Measurements from ENCODE around the gene GPRC5A. TPM values are rescaled to one million over a fixed set of nuclear protein-coding genes. Genes with fewer than 3 reads are reported as not detected.
A peak's percentile ranks its signal among the peaks of the same experiment; 100 is the strongest.

GPRC5A gene
- total RNA-seq, 3 donors from 2014 or later (not counting 1 experiment from before 2014, with no cell fraction given), result 0.09 to 0.28 TPM; not detected in 1

DNA sequence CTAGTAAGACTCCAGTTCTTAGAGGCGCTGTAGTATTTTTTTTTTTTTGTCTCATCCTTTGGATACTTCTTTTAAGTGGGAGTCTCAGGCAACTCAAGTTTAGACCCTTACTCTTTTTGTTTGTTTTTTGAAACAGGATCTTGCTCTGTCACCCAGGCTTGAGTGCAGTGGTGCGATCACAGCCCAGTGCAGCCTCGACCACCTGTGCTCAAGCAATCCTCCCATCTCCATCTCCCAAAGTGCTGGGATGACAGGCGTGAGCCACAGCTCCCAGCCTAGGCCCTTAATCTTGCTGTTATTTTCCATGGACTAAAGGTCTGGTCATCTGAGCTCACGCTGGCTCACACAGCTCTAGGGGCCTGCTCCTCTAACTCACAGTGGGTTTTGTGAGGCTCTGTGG, 21.3 kb downstream of the GPRC5A start:
- peaks cover 9% of the 10 kb centered on the region for H3K4me1 ChIP-seq (ENCODE audit: control insufficient read depth, insufficient read depth, low read length)
- DNase-seq (no peak), ATAC-seq (no peak)
- intact Hi-C loops (cut with micrococcal nuclease), result no loop called here
- H3K36me3 Mint-ChIP-seq, result no peaks in the 10 kb centered on the region
- no peaks in the 10 kb centered on the region for H3K9me3 Mint-ChIP-seq
- H3K27ac ChIP-seq (ENCODE audit: low read length), result no peak overlapping the region
- H3K4me3 Mint-ChIP-seq, result no peak overlapping the region
- WGBS (ENCODE audit: insufficient coverage), result 88% methylated on average over 5 of the region's 5 CpGs
- no peaks in the 10 kb centered on the region for H3K27me3 ChIP-seq (ENCODE audit: control insufficient read depth, insufficient read depth, low read length)
- H3K36me3 ChIP-seq (ENCODE audit: control insufficient read depth, insufficient read depth, low read length), result no peaks in the 10 kb centered on the region
- H3K27me3 Mint-ChIP-seq (ENCODE audit: low read depth in 2 of 2), result peaks cover 19 to 26% of the 10 kb centered on the region in 2 donors
- no peak overlapping the region for H3K27ac Mint-ChIP-seq
- peaks cover 12 to 18% of the 10 kb centered on the region in 2 donors for H3K4me1 Mint-ChIP-seq
- TF ChIP-seq, protein P1, sequence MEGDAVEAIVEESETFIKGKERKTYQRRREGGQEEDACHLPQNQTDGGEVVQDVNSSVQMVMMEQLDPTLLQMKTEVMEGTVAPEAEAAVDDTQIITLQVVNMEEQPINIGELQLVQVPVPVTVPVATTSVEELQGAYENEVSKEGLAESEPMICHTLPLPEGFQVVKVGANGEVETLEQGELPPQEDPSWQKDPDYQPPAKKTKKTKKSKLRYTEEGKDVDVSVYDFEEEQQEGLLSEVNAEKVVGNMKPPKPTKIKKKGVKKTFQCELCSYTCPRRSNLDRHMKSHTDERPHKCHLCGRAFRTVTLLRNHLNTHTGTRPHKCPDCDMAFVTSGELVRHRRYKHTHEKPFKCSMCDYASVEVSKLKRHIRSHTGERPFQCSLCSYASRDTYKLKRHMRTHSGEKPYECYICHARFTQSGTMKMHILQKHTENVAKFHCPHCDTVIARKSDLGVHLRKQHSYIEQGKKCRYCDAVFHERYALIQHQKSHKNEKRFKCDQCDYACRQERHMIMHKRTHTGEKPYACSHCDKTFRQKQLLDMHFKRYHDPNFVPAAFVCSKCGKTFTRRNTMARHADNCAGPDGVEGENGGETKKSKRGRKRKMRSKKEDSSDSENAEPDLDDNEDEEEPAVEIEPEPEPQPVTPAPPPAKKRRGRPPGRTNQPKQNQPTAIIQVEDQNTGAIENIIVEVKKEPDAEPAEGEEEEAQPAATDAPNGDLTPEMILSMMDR (IDR thresholded peaks at IDR 0.05), result no peak
- no peak overlapping the region for H3K4me3 ChIP-seq (ENCODE audit: low read length)
- H3K9me3 ChIP-seq (ENCODE audit: control insufficient read depth, insufficient read depth, low read length), result no peaks in the 10 kb centered on the region

DNA sequence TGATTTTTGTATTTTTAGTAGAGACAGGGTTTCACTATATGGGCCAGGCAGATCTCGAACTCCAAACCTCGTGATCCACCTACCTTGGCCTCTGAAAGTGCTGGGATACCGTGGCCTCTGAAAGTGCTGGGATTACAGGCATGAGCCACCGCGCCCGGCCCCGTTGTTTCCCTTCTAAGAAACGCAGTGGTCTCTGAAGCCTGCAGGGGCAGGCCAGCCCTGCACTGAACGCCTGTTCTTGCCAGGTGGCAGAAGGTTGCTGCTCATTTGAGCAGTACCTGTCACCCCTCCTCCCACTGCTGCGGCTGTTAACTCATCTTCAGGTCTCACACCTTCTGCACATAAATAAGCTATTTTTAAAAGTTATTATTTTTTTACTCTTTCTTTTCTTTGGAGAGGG, 24.3 kb downstream of the GPRC5A start:
- TF ChIP-seq, protein P1 (IDR thresholded peaks at IDR 0.05), result no peak
- Histone ChIP-seq H3K4me3 (ENCODE audit: low read length) (no peak overlapping the region), H3K9me3 (ENCODE audit: control insufficient read depth, insufficient read depth, low read length) (no peaks in the 10 kb centered on the region), H3K27ac (ENCODE audit: low read length) (no peak overlapping the region), H3K4me1 (ENCODE audit: control insufficient read depth, insufficient read depth, low read length) (peaks cover 5% of the 10 kb centered on the region), H3K36me3 (ENCODE audit: control insufficient read depth, insufficient read depth, low read length) (no peaks in the 10 kb centered on the region), H3K27me3 (ENCODE audit: control insufficient read depth, insufficient read depth, low read length) (no peaks in the 10 kb centered on the region)
- Mint-ChIP-seq H3K36me3 (no peaks in the 10 kb centered on the region), H3K27ac (no peak overlapping the region), H3K27me3 (ENCODE audit: low read depth in 2 of 2) (peaks cover 15 to 26% of the 10 kb centered on the region in 2 donors), H3K4me1 (peaks cover 7 to 10% of the 10 kb centered on the region in 2 donors), H3K9me3 (no peaks in the 10 kb centered on the region), H3K4me3 (no peak overlapping the region)
- 87% methylated on average over 9 of the region's 10 CpGs for WGBS (ENCODE audit: insufficient coverage)
- intact Hi-C loops (cut with micrococcal nuclease), result loop anchor here (1.0 to 2.0 kb wide), 4 partner anchors 183 to 1251 kb away; no protein-coding TSS in a partner anchor
- ATAC-seq (no peak), DNase-seq (no peak)

DNA sequence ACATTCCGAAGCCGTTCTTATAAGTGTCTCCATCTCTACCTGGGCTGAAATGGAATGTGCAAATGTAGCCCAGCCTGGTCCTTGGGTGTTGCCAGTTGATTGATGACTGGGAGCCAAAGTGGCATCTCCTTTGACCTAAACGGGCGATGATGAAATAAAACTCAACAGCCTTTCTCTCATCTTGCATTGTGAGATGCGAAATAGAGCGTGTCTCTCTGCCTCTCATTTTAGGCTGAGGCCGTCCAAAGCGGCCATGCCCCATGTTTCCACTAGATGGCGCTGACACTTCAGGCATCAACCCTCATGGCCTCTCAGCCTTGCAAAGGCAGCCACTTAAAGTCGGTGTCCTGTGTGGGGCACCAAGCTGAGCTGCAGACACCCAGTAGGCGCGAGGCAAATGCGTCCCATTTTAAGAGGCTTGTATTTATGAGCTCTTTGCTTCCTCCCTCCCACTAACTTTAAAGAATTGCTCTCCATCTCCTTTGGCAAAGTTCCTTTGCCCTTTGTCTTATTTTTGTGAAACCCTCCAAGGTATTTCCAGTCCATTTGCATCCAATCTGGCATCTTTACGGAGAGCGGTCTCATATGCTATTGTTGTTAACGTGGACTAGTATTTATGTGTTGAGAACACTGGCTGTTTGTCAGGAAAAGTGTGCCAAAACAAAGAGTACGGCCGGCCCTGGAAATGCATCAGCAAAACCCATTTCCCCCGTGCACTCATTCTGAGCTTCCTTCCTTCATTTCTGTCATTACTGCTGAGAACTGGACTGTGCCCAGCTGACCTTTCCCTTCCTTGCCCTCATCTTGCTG, 25.0 kb downstream of the GPRC5A start:
- no peaks in the 10 kb centered on the region for H3K36me3 Mint-ChIP-seq
- DNase-seq (peak; percentile 76 to 90), ATAC-seq (peak; percentile 95 to 100 (median 99))
- Histone ChIP-seq H3K9me3 (ENCODE audit: control insufficient read depth, insufficient read depth, low read length) (no peaks in the 10 kb centered on the region), H3K27me3 (ENCODE audit: control insufficient read depth, insufficient read depth, low read length) (no peaks in the 10 kb centered on the region), H3K4me1 (ENCODE audit: control insufficient read depth, insufficient read depth, low read length) (peaks cover 5% of the 10 kb centered on the region), H3K27ac (ENCODE audit: low read length) (no peak overlapping the region), H3K4me3 (ENCODE audit: low read length) (no peak overlapping the region), H3K36me3 (ENCODE audit: control insufficient read depth, insufficient read depth, low read length) (no peaks in the 10 kb centered on the region)
- peaks cover 7 to 10% of the 10 kb centered on the region in 2 donors for H3K4me1 Mint-ChIP-seq
- H3K9me3 Mint-ChIP-seq, result no peaks in the 10 kb centered on the region
- H3K27ac Mint-ChIP-seq, result no peak overlapping the region
- intact Hi-C loops (cut with micrococcal nuclease), result loop anchor here (1.0 to 2.0 kb wide), 4 partner anchors 182 to 1250 kb away; no protein-coding TSS in a partner anchor
- WGBS (ENCODE audit: insufficient coverage), result 19% methylated on average over 19 of the region's 19 CpGs
- peak overlapping the region; percentile 3 for H3K4me3 Mint-ChIP-seq
- peaks cover 15 to 26% of the 10 kb centered on the region in 2 donors for H3K27me3 Mint-ChIP-seq (ENCODE audit: low read depth in 2 of 2)
- TF ChIP-seq, protein P1 (IDR thresholded peaks at IDR 0.05), result peak; percentile 95
